Activated gamma-delta T cell treated with Interleukin-2 at 50 U/mL for 16 hours (primary cell): ENCODE measurements around the gene ADGRE3.
A peak's percentile ranks its signal among the peaks of the same experiment; 100 is the strongest.
"Not testable (repeated sequence)": the region's sequence is repeated elsewhere in the genome, so short reads cannot be mapped to it uniquely, and the experiment has no call there.

Source experiments
- DNase-seq: peaks from one replicate; pipeline ENCODE4 v3.0.0-alpha.2; 2020

ADGRE3 gene

GRCh38 chr19:14595558-14595957 lies 79.1 kb downstream of the ADGRE3 start:
- no peak for DNase-seq

DNA sequence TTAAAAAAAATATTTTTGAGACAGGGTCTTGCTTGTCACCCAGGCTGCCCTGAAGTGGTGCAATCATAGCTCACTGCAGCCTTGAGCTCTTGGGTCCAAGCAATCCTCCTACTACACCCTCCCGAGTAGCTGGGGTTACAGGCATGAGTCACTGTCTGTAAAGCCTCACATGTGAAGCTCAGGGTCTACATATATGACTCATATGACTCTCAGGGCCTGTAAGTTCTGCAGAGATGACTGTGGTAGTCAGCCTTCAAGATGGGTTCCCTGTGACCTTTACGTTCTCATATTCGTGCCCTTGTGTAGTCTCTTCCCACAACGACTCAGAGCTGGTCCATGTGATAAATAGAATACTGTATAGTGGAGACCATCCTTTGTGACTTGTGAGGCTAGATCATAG lies 85.2 kb downstream of the ADGRE3 start:
- not testable (repeated sequence) for DNase-seq

GRCh38 chr19:14585187-14585586 lies 89.5 kb downstream of the ADGRE3 start:
- not testable (repeated sequence) for DNase-seq

GRCh38 chr19:14584372-14584771 lies 90.3 kb downstream of the ADGRE3 start:
- not testable (repeated sequence) for DNase-seq

GRCh38 chr19:14582894-14583340 lies 91.7 kb downstream of the ADGRE3 start, which contains the start of gene CLEC17A:
CLEC17A (plus strand) TSS chr19:14583084; CDS start chr19:14583161, 77 bp downstream.
- no peak for DNase-seq

- DNase-seq = no peak
Observed at GRCh38 chr19:14580623-14581237, 93.9 kb downstream of the ADGRE3 start.

- DNase-seq = no peak
Observed at GRCh38 chr19:14577885-14578427, 96.7 kb downstream of the ADGRE3 start.

GRCh38 chr19:14577264-14577663 lies 97.4 kb downstream of the ADGRE3 start:
- DNase-seq = no peak

DNA sequence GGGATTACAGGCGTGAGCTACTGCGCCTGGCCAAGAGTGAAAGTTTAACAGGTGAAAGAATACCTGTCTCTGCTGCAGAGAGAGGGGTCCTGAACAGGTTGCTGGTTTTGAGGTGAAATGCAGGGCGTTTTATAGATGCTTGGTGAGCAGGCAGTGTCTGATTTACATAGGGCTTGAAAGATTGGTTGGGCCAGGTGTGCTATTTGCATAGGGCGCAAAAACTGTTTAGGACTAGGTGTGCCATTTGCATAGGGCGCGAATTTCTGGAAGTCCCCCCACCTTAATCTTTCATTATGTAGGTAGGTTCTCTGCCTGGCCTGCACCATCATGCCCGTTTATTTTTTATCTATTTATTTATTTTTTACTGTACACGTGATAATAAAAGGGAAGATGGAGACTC lies 98.3 kb downstream of the ADGRE3 start:
- DNase-seq = no peak

DNA sequence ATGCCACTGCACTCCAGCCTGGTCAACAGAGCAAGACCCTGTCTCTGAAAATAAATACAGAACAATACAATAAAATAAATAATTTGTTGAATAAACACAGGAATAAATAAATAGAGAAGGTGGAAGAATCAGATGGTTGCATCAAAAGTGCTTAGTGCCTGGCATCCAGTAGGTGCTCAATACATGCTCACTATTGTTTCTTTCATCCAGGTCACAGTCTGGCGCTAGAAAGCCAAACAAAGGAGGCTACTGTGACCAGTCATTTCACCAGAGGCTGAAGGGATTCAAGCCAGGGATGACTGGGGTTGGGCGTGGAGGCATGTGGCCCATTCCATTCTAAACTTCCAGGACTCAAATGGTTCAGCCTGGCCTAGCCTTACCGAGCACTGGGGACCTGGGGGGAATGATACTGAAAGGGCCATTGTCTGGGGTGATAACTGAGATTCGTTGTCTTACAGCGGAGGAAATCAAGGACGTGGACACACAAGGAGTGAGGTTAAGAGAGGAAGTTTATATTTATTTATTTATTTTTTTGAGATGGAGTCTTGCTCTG lies 99.1 kb downstream of the ADGRE3 start:
- DNase-seq = no peak

- DNase-seq = peak; percentile 88
Observed at GRCh38 chr19:14571695-14572490, 102.8 kb downstream of the ADGRE3 start, which contains the start of gene NDUFB7. NDUFB7 (minus strand) TSS chr19:14572066; CDS start chr19:14572000, 66 bp downstream.

GRCh38 chr19:14570864-14571527 lies 103.6 kb downstream of the ADGRE3 start:
- no peak for DNase-seq
